ENCODE measurements around the gene SYDE1.

GRCh38 chr19:15136234-15136954, 29.2 kb downstream of the SYDE1 start:
- no peak for TF ChIP-seq CTCF (IDR thresholded peaks at IDR 0.05; ENCODE audit: low read length)
- TF ChIP-seq EZH2 (optimal IDR thresholded peaks at IDR 0.05; ENCODE audit: low read depth, low read length): no peak
- no peak for TF ChIP-seq EZH2phosphoT487 (IDR thresholded peaks at IDR 0.05; ENCODE audit: low read length)

Measured in MM.1S (cell line).